HG02852 (cell line): ENCODE results near the gene GAB1.

Experiments
- ATAC-seq: cut with Tn5 transposase; IDR thresholded peaks from one replicate; pipeline ENCODE4 v1.9.1; 2021; ENCODE audit warnings: mild to moderate bottlenecking, moderate library complexity; ENCODE audit not compliant: unreplicated experiment

GAB1 gene

DNA sequence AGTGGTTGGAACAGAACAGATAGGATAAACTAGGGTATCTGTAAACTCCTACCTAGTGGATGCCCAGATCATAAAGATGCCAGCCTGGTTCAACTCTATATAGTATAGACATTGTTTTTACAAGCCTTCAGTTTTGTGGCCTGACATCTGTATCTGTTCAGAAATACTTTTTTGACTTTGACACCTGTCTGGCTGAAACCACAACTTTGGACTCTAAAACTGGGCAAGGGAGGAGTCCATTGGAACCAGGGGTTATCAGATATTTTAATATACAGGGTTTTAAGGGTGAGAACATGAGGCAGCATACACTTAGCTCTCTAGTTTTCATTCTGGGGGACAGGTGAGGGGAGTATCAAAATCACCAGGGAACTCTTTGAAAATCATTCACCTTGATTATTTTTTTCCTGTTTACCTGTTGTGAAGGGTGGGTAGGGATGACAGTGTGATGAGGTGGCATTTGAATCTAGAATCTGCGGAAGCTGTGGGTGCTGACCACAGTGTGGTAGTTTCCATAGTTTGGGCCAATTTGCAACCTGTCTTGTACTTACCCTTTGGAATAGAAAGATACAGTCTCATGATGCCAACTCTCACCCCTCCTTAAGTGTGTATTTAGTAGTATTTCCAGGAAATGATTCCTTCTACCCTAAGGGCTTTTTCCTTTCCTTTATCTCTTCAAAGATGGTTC, 20.6 kb downstream of the GAB1 start:
- ATAC-seq = no peak

DNA sequence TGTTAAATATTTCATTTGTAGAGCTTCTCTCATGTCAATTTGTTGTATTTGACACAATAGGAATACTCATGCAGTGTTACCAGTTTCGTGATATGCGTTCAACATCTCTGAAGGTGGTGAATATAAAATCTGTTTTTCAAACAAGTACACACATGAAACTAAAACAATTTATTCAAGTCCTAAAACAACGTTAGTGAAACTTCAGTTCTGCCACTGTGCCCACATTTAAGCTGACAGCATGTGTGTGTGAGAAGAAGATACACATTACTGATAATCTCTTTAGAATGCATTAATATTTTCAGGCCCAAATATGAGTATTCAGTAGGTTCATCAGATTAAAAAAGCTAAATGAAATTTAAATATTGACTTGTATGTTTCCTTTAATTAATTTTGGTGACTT, 21.7 kb downstream of the GAB1 start:
- no peak for ATAC-seq

DNA sequence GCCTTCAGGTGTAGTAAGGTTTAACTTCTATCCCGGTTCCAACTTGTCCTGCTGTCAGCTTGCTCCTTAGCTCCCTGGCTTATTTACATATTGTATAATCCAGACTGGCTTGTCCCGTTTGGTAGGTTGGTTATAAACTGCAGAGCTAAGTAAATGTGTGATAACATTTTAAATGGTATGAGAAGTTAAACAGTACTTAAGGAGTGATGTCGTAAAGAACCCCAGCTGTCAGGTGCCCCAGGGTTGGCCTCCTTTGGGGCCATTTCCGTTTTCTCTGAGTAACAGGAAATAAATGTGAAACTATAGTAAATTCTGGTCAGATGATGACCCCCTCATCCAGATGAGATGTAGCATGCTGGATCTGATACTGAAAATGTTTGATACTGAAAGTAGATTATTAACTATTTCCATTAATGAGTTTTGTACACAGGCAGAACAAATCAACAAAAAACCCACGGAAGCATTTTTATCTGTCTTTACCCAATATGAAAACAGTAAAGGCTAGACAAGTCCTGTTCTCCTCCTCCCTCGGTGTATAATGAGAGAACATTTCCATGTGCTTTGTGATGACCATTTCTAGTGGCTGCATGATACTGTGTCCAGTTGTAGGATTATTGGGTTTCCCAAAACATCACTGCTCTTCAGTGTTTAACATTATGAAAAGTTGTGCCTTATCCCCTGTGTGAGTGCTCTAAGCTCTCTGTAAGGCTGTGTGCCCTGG, 22.4 kb downstream of the GAB1 start:
- peak; percentile 79 for ATAC-seq

DNA sequence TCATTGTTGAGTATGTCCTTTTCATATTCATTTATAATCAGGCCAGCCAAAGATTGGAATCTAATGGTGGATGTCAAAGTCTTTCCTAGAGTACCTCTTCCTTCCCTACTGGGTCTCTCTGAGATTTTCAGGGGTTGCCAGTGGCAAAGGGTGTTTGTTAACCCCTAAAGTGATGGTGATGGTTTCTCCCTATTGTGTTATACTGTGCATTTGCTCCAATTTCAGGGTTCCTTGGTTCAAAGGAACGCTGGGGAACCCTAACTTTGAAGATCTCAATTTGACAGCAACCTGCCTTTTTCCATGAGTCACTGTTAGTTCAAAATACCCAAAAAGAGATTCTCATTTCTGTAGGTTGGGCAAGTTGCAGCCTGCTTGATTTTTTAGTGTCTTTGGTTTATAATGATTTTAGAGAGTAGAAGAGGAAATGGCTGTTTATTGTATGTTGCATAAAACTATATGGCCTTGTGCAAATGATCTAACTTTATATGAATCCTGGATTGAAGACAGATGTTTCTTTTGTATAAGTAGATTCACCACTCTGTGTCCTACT, 23.0 kb downstream of the GAB1 start:
- no peak for ATAC-seq

DNA sequence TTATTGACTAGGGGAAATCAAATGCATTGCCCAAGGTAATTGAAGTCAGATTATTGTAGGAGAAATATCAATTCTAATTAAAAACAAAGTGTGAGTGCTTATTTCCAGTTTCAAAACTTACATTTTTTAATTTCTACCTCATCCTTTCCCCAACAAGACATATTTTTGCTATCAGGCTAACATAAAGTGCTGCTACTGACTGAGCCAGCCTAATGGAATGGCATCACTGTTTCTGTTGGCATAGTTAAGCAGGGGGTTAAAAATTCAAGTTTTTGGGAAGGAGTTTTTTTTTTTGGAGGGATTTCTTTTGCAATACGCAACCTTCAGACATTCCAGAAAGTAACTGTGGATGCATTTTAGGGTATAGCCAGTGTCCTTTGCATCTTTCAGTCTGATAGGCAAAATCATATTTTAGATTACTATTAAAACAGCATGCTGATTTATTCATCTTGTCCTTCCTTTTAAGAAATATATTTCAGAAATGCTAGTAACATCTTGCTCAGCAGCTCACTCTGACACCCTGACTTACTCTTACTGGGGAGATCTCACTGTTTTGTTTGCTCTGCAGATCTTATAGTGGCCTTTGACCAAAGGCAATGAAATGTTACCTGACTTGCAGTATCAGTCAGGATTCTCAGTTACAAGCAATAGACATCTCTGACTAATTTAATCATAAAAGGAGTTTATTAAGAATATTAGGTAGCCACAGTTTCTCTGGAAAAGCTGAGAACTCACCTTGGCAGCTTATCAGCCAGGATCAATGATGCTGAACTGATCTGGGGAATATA, 24.4 kb downstream of the GAB1 start:
- no peak for ATAC-seq

DNA sequence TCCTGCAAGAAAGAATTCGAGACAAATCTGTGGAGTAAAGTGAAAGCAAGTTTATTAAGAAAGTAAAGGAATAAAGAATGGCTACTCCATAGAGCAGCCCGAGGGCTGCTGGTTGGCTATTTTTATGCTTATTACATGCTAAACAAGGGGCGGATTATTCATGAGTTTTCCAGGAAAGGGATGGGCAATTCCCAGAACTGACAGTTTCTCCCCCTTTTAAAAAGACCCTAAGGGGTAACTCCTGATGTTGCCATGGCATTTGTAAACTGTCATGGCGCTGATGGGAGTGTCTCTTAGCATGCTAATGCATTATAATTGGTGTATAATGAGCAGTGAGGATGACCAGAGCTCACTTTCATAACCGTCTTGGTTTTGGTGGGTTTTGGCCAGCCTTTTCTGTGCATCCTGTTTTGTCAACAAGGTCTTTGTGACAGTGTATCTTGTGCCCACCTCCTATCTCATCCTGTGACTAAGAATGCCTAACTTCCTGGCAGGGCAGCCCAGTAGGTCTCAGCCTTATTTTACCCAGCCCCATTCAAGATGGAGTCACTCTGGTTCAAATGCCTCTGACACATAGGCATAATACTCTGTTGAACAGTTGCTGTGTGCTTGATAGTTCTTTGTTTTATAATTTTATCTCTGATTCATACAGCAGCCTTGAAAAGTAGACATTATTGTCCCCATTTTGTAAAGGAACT, 25.8 kb downstream of the GAB1 start:
- ATAC-seq = no peak

DNA sequence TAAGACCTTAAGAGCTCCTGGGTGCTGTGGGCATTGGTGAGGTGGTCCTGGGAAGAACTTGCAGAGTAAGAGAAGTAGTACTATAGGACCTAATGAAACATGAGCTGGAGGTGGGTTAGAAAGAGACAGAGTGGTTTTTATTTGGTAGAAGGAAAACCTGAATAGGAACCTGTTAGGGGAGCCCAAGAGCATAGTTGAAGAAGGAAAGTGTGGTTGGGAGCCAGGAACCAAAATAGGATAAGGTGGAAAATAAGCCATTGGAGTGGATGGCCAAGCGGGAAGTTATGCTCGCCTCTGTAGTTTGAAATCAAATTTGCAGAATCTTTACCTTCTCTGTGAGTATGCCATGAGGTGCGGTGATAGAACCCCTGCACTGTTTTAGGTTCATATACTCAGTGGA, 26.7 kb downstream of the GAB1 start:
- ATAC-seq = no peak

DNA sequence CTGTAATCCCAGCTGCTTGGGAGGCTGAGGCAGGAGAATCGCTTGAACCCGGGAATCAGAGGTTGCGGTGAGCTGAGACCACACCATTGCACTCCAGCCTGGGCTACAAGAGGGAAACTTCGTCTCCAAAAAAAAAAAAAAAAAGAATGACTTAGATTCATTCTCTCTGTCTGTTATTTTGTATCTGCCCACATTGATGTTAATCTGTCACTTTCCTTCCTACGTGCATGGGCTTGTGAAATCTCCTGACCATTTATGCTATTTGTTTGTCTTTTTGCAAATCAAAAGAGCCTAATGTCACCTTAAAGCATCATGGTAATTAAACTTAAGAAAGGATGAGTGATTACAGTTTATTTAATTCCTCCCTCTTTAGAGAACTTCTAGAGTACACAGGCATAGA, 27.4 kb downstream of the GAB1 start:
- no peak for ATAC-seq

DNA sequence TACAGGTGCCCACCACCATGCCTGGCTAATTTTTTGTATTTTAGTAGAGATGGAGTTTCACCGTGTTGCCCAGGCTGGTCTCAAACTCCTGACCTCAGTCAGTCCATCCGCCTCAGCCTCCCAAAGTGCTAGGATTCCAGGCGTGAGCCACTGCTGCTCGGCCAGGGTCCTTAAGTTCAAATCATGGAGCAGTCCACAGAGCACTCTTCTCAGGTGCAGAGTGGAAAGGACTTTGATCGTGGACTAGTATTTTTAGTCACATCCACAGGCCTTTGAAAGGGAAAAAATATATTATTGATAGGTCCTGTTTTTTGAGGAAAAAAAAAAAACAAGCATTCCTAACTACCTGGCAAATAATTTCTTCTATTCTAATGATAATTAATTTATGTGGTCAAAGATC, 31.2 kb downstream of the GAB1 start:
- ATAC-seq = no peak

DNA sequence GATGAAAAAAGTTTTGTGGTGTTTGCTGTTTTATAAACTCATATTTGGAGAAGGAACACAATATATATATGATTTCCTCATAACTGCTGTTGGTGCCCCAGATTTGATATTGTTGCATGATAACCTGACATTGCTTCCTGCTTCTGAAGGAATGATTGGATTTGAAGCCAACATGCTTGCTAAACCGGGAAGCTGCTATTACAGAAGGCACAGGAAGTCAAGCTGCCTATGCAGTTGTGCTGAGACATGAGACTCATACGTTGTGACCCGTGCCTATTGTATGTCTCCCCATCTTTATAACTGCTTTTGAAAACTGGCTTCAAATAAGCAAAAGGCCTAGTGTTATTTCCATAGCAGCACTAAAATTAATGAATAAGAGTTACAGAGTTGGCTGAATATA, 32.9 kb downstream of the GAB1 start:
- ATAC-seq = no peak

DNA sequence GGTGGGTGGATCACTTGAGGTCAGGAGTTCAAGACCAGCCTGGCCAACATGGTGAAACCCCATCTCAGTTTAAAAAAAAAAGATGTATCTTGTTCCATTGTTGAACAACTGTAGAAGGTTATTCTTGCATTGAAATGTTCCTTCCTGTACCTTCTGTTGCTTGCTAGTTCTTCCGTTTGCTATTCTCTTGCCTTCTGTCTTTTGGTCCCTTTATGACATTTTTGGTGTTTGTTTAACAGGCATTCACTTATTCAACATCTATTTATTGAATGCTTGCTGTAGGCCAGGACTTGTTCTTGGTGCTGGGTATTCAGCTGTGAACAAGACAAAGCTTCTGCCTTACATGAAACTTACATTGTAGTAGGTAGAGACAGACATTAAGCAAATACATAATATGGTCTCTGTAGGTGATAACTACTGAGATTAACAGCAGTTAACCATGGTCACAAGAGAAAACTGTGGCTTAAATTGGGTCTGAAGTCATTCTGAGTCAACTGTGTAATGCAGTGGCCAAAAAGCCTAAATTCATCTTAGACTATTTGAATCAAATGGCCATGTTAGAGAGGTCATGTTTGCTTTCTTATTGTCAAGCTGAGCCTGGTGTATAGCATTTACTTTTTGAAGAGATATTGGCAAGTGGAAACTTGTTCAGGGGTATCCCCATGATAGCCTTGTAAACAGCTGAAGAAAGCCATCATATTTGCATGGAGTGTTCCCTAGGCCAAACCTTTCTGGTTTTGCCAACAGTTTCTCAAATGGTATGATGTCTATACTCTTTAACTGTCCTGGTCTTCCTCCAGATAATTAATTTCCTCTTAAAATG, 35.6 kb downstream of the GAB1 start:
- peak; percentile 73 for ATAC-seq

DNA sequence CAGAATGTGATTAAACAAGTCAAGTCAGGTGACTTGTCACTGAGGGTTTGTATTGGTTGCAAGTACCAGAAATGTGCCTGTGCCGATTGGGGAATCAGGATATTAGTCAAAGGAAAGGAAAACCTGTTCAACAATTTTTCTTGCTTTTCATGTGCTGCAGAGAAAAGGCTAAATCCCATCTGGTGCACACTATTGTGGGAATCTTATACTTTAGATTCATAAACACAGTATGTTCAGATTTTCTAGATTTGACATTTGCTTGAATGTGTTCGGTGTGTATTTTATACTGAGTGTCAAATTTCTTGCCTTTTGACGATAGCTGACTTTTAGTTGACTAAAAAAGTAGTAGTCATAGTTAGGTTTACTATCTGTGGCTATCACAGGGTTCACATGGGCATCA, 37.6 kb downstream of the GAB1 start:
- no peak for ATAC-seq

DNA sequence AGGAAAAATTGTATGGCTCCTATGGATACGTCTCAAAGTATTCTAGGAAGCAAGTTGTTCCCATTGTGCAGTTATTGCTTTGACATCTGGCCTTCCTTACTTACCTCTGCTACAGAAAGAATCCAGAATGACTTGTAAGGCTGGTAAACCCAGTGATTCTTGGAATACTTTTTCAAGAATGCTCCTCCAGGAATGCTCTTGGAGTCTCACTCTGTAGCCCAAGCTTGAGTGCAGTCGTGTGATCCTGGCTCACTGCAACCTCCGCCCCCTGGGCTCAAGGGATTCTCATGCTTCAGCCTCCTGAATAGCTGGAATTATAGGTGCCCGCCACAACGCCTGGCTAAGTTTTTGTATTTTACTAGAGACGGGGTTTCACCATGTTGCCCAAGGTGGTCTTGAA, 38.1 kb downstream of the GAB1 start:
- no peak for ATAC-seq

DNA sequence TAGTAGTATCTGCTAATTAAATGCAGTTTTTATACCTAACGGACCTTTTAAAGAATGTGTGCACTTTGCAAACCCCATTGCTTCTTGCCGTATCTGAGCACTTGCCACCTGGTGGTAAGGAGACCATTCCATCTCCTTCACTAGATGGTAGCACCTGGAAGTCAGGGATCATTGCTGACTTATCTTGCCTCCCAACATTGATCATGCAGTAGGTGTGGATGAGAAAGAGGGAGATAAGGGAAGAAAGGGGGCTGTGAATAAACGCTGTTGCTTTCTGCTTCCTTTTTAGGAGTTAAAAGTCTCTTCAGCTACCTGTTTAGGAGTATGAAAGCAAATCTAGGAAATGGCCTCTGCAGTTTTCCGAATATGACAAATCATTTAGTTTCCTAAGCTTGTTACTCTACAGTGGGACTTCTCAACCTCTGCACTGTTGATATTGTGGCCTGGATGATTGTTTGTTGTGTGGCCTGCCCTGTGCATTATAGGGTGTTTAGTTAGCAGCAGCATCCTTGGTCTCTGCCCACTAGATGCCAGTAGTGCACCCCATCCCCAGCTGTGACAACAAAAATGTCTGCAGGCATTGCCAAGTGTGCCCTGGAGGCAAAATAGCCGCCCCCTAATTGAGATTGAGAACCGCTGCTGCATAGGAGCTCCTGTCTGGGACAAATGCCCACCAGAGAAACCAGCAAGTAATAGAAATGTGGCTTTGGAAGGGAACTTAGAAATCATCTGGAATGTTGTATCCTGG, 38.8 kb downstream of the GAB1 start:
- peak; percentile 23 for ATAC-seq

DNA sequence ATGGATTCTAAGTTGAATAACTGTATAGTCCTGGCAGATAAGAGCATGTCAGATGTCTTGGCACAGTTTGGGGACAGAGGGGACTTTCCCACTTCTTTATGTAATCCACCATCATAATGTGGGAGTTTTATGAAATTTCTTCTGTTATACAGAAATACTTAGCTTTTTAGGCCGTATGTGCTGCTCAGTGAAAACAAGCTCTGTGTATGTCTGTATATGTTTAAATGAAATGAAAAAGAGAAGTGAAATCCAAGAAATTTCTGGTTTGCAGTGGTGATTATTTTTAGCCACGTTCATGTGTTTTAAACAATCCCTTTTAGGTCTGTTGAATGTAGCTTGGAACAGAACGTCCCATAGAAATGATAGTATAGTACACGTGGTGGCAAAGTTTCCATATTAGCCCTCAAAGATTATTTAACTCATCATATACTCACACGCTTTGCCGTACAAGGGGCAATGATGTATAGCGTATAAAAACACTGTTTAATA, 41.0 kb downstream of the GAB1 start:
- ATAC-seq = peak; percentile 61

DNA sequence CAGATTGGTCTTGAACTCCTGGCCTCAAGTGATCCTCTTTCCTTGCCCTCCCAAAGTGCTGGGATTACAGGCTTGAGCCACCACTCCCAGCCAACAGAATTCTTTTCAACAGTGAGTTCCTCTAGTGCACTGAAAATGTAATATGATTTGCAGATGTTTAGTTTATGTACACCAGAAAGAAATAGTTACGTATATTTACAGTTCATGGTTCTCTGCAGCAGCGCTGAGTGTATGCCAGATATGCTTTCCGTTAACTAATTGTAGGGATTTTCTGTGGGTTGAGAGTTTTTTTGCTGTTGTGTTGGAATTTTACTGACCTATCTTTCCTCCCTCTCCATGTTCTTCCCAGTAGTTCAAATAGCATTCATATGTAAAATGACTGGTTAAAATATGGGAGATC, 44.0 kb downstream of the GAB1 start:
- ATAC-seq = no peak

DNA sequence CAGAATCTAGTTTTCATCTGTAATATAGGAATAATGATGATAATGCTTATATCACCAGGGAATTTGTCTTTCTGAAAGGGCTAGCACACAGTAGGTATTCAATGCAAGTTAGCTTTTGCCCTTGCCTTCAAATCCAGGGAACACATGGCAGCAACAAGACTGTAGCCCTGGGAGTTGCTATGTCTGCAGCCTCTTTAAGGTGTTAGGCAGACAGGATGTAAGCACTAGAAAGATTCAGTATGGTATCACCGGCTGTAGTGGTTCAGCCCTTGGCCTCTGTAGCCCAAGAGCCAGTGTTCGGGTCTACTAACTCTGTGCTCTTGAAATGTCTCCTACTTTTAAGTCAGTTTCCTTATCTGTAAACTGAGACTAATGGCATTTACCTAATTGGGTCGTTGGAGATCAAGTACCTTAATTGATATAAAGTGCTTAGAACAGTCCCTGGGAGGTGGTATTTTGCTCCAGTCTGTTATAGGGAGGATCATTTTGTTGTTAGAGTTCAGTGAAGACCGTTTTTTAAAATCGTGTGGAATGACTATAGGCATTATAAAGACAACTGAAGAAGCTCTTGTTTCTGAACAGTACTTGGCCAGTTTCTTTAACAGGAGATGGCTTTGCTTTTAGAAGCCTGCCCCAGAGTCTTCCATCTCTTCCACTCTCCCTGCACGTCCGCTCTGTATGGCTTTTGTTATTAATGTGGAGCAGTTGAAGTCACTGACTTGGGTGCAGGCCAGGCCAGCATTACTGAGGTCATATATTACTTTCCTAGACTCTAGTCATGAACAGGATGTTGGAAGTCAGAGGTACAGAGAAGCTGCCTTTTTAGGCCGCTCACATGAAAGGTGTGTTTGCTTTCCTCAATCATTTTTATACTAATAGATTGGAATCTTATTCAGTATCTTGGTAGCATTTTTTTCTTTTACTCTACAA, 44.8 kb downstream of the GAB1 start:
- ATAC-seq = peak; percentile 50

DNA sequence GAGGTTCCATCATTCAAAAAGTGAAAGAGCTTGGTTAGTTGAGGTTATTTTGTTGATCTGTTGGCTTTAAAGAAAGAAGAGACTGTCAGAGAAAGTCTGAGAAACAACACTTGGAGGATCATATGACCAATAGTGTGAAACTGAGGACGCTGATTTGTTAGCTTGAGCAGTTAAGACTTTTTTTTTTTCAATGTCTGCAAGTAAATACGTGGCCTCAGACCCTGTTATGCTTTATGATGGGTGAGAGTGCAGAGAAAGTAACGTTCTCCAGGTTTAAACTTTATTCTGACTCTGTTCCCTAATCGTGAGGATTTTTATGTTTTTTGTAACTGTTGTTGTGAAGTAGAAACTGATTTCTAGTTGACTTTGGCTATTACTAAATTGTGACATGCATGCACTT, 45.9 kb downstream of the GAB1 start:
- no peak for ATAC-seq
